Endothelial cell of umbilical vein (primary cell): ENCODE results near the gene EIF4A2. TPM values are rescaled to one million over a fixed set of nuclear protein-coding genes. Genes with fewer than 3 reads are reported as not detected.

Experiments used
- BruUV-seq: library from RNA; stranded (reverse); fragments of 400-500 nt; replicated peaks from 2 replicates; lab custom pipeline; 2021; lab: Mats Ljungman, UMichigan
- CTCF ChIA-PET: fragments of 300-600, 350-600 bp; sonication (Branson Sonifier 250); formaldehyde crosslinking; loops from one replicate; lab custom pipeline; 2021; ENCODE audit warnings: antibody characterized with exemption, inconsistent platforms; lab: Charles Lee
- POLR2A ChIA-PET: fragments of 300-600, 350-600 bp; sonication (Branson Sonifier 250); formaldehyde crosslinking; loops from one replicate; lab custom pipeline; 2021; ENCODE audit warnings: antibody characterized with exemption, inconsistent platforms; lab: Charles Lee
- DNase-seq: peaks from one replicate; pipeline ENCODE4 v3.0.0-alpha.2; 2011; ENCODE audit warnings: low read depth, low spot score
- FAIRE-seq: peaks from 2 replicates; lab custom pipeline; 2011; peaks lifted over from hg19 to GRCh38; lab: Jason Lieb, UNC
- H2AFZ ChIP-seq: 2 replicates; pipeline ENCODE4 v1.6.0; 2012; ENCODE audit warnings: low read depth, low read length, control low read depth, inconsistent platforms
- H3K27ac ChIP-seq: 2 replicates; pipeline ENCODE4 v1.5.1; 2011; ENCODE audit warnings: low read depth, mild to moderate bottlenecking, control low read depth, low read length, moderate library complexity; ENCODE audit not compliant: insufficient read depth
- H3K27me3 ChIP-seq, 2 experiments: 2 replicates each; pipeline versions ENCODE4 v1.6.0 to v1.6.1; 2011; ENCODE audit warnings: low read length in 2 of 2, mixed read lengths in 1 of 2; ENCODE audit not compliant: control insufficient read depth in 2 of 2, insufficient read depth in 2 of 2
- H3K36me3 ChIP-seq, 2 experiments: 2 replicates in 1 of 2; 3 replicates in 1 of 2; pipeline ENCODE4 v1.5.1; 2011; ENCODE audit warnings: low read length in 2 of 2, mild to moderate bottlenecking in 1 of 2, moderate library complexity in 1 of 2; ENCODE audit not compliant: control insufficient read depth in 2 of 2, insufficient read depth in 2 of 2; ENCODE audit errors: extremely low read depth in 1 of 2
- H3K4me1 ChIP-seq: 3 replicates; pipeline ENCODE4 v1.5.1; 2011; ENCODE audit warnings: mild to moderate bottlenecking, low read length; ENCODE audit not compliant: control insufficient read depth, insufficient read depth; ENCODE audit errors: extremely low read depth
- H3K4me2 ChIP-seq: 2 replicates; pipeline ENCODE4 v1.6.1; 2011; ENCODE audit warnings: low read length, control low read depth, mixed read lengths; ENCODE audit not compliant: insufficient read depth
- H3K4me3 ChIP-seq, 3 experiments: fragments of 200-600 bp in 1 of 3; sonication (generic), shearing (Covaris generic) in 1 of 3; replicated peaks in 1 of 3; 2 replicates each; pipeline ENCODE4 v1.5.1; 2011 to 2016; ENCODE audit warnings: control low read depth in 3 of 3, low read length in 3 of 3, mild to moderate bottlenecking in 2 of 3, inconsistent platforms in 1 of 3, low read depth in 1 of 3, moderate library complexity in 1 of 3; ENCODE audit not compliant: insufficient read depth in 1 of 3
- H3K79me2 ChIP-seq: 2 replicates; pipeline ENCODE4 v1.6.0; 2012; ENCODE audit warnings: low read length, inconsistent platforms; ENCODE audit not compliant: control insufficient read depth, insufficient read depth
- H3K9ac ChIP-seq: replicated peaks from 2 replicates; pipeline ENCODE3; 2011; ENCODE audit warnings: low read length, control low read depth; ENCODE audit not compliant: insufficient read depth; ENCODE audit errors: extremely low read depth
- H3K9me1 ChIP-seq: replicated peaks from 3 replicates; pipeline ENCODE4 v1.6.0; 2011; ENCODE audit warnings: mild to moderate bottlenecking, low read length; ENCODE audit not compliant: control insufficient read depth, insufficient read depth; ENCODE audit errors: extremely low read depth
- H3K9me3 ChIP-seq: replicated peaks from 2 replicates; pipeline ENCODE4 v1.5.1; 2012; ENCODE audit warnings: low read length, inconsistent platforms; ENCODE audit not compliant: control insufficient read depth, insufficient read depth
- H4K20me1 ChIP-seq: replicated peaks from 2 replicates; pipeline ENCODE3; 2011; ENCODE audit warnings: mild to moderate bottlenecking, low read length; ENCODE audit not compliant: control insufficient read depth, insufficient read depth; ENCODE audit errors: extremely low read depth
- EZH2 ChIP-seq: IDR thresholded peaks from 2 replicates; pipeline ENCODE4 v1.6.1; 2012; ENCODE audit warnings: borderline replicate concordance, low read depth, mild to moderate bottlenecking, moderate library complexity, low read length, inconsistent platforms; ENCODE audit not compliant: severe bottlenecking
- FOS ChIP-seq: IDR thresholded peaks from 2 replicates; pipeline ENCODE4 v1.6.1; 2011; ENCODE audit warnings: mild to moderate bottlenecking, low read length, moderate library complexity, borderline replicate concordance; ENCODE audit not compliant: insufficient read depth
- GATA2 ChIP-seq: IDR thresholded peaks from 2 replicates; pipeline ENCODE4 v1.7.0; 2011; ENCODE audit warnings: low read depth, mild to moderate bottlenecking, moderate library complexity, mixed read lengths, low read length; ENCODE audit not compliant: insufficient read length, insufficient read depth
- JUN ChIP-seq: IDR thresholded peaks from 2 replicates; pipeline ENCODE4 v1.6.1; 2011; ENCODE audit warnings: borderline replicate concordance, low read depth; ENCODE audit not compliant: insufficient read length, insufficient read depth
- MAX ChIP-seq: IDR thresholded peaks from 2 replicates; pipeline ENCODE4 v1.6.1; 2011; ENCODE audit not compliant: insufficient read depth, insufficient read length
- MYC ChIP-seq: IDR thresholded peaks from one replicate; pipeline ENCODE4 v1.6.1; 2011; ENCODE audit warnings: mild to moderate bottlenecking, low read depth, low read length
- POLR2A ChIP-seq: IDR thresholded peaks from 2 replicates; pipeline ENCODE4 v1.6.1; 2012; ENCODE audit warnings: low read depth, mild to moderate bottlenecking, control low read depth, low read length
- POLR2AphosphoS5 ChIP-seq: IDR thresholded peaks from 2 replicates; pipeline ENCODE4 v1.6.1; 2012; ENCODE audit warnings: low read depth, mild to moderate bottlenecking, control low read depth, low read length, moderate library complexity; ENCODE audit not compliant: insufficient read depth
- dilution Hi-C: fragments of 300-500 bp; cut with MboI; formaldehyde crosslinking; loops from one replicate; pipeline ENCODE4 v1.15.0; 2019; ENCODE audit warnings: low sequenced_read_pairs; ENCODE audit not compliant: extremely low pct_ligation_motif_present
- intact Hi-C: fragments of 100-400 bp; cut with micrococcal nuclease; formaldehyde crosslinking; loops from one replicate; pipeline ENCODE4 v1.10.0; 2022
- polyA plus RNA-seq, 4 experiments: library from polyadenylated mRNA; depleted of rRNA in 3 of 4; stranded (reverse) in 3 of 4; unstranded in 1 of 4; fragments of >200 nt; gene quantifications; 2 replicates each; pipeline versions ENCODE4 v1.2.1 to v1.2.3, GENCODE V29; 2011 to 2012; ENCODE audit warnings: missing spikeins in 1 of 4
- total RNA-seq: library from RNA; stranded (reverse); gene quantifications from 2 replicates; pipeline ENCODE4 v1.2.3, GENCODE V29; 2021
- TF ChIP-seq, protein P1 (sequence below), 2 donors: IDR thresholded peaks; 1 replicate in 1 of 2; 2 replicates in 1 of 2; pipeline ENCODE4 v1.5.1; 2011; ENCODE audit warnings: low read length in 2 of 2, mild to moderate bottlenecking in 2 of 2, moderate library complexity in 2 of 2, control low read depth in 1 of 2, inconsistent platforms in 1 of 2, low read depth in 1 of 2; ENCODE audit not compliant: insufficient read depth in 1 of 2; ENCODE audit errors: extremely low read depth in 1 of 2

The EIF4A2 gene
- total and polyA plus RNA-seq, 2 donors (not counting 3 experiments of a cell fraction or from before 2014, with no cell fraction given), result 282 to 401 TPM

DNA sequence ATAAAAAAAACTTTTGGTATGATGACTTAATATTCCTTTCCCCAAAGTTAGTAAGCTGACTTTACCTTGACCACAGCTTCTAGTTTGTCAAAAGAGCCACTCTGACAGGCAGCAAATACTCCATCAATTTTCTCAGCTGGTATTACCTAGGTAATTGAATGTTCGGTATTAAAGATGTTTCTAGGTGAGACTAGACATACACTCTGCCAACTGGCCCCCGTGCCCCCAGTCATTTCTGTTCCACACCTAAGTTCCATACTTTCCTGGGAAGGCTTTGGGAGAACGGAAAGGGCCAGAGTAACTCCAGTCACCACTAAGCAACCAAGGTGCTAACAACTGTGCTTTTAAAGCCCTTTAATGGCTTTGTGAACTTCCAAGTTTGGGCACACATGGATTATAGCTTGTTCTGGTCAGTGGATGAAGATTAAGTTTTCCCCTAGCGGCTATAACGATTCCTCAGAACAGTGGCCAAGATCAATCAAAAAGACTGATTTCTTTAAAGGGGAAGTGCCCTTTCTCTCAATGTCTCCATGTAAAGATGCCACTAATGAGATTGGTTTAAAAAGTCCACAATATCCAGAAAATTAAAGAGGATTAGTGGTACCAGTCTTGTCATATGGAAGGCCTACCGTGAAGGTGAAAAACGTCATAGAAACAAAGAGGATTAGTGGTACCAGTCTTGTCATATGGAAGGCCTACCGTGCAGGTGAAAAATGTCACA, 7.0 kb downstream of the EIF4A2 start:
- FAIRE-seq (peak; percentile 42), DNase-seq (peak; percentile 50)
- BruUV-seq, result no TSS peak
- peaks cover 31% of the 10 kb centered on the region for H3K79me2 ChIP-seq
- H3K4me3 ChIP-seq, result no peak overlapping the region
- H3K36me3 ChIP-seq, result peaks cover 28 to 37% of the 10 kb centered on the region in 2 experiments
- no peaks in the 10 kb centered on the region for H3K9me3 ChIP-seq
- H4K20me1 ChIP-seq, result peaks cover 10% of the 10 kb centered on the region
- ChIA-PET POLR2A (interaction anchor here (0.7 kb wide), 1 partner anchor 31 kb away, joined by 3 read pairs; no protein-coding TSS in a partner anchor), CTCF (interaction anchor here (0.9 to 1.8 kb wide), 5 partner anchors 13 to 220 kb away, joined by 3 to 12 read pairs (median 4); partner anchors contain the start of gene DNAJB11)
- no peaks in the 10 kb centered on the region for H3K9me1 ChIP-seq
- H2AFZ ChIP-seq, result no peak overlapping the region
- no peak overlapping the region for H3K4me2 ChIP-seq
- no peak overlapping the region for H3K9ac ChIP-seq
- dilution Hi-C loops (no loop called here), intact Hi-C loops (loop anchor here (2.0 kb wide), 1 partner anchor 16 kb away; the partner anchor contains the start of gene RFC4)
- no peak for TF ChIP-seq MAX
- TF ChIP-seq MYC, result no peak
- TF ChIP-seq POLR2A, result peak; percentile 75
- TF ChIP-seq EZH2, result no peak
- no peak for TF ChIP-seq JUN
- no peak for TF ChIP-seq GATA2
- TF ChIP-seq POLR2AphosphoS5, result peak; percentile 69
- TF ChIP-seq, protein P1, sequence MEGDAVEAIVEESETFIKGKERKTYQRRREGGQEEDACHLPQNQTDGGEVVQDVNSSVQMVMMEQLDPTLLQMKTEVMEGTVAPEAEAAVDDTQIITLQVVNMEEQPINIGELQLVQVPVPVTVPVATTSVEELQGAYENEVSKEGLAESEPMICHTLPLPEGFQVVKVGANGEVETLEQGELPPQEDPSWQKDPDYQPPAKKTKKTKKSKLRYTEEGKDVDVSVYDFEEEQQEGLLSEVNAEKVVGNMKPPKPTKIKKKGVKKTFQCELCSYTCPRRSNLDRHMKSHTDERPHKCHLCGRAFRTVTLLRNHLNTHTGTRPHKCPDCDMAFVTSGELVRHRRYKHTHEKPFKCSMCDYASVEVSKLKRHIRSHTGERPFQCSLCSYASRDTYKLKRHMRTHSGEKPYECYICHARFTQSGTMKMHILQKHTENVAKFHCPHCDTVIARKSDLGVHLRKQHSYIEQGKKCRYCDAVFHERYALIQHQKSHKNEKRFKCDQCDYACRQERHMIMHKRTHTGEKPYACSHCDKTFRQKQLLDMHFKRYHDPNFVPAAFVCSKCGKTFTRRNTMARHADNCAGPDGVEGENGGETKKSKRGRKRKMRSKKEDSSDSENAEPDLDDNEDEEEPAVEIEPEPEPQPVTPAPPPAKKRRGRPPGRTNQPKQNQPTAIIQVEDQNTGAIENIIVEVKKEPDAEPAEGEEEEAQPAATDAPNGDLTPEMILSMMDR (IDR thresholded peaks at IDR 0.05; ENCODE audit: extremely low read depth in 1 of 2, insufficient read depth in 1 of 2, low read depth in 1 of 2, low read length in 2 of 2), result peak in 1 of 2 donors; percentile 4
- TF ChIP-seq FOS, result no peak
- H3K27me3 ChIP-seq, result no peaks in the 10 kb centered on the region
- no peak overlapping the region for H3K27ac ChIP-seq
- peaks cover 22% of the 10 kb centered on the region for H3K4me1 ChIP-seq
